ENCODE data around the gene HES4. TPM values are rescaled to one million over a fixed set of nuclear protein-coding genes. Genes with fewer than 3 reads are reported as not detected.

Gene HES4, protein sequence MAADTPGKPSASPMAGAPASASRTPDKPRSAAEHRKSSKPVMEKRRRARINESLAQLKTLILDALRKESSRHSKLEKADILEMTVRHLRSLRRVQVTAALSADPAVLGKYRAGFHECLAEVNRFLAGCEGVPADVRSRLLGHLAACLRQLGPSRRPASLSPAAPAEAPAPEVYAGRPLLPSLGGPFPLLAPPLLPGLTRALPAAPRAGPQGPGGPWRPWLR
- total RNA-seq, result 3.6 TPM

DNA sequence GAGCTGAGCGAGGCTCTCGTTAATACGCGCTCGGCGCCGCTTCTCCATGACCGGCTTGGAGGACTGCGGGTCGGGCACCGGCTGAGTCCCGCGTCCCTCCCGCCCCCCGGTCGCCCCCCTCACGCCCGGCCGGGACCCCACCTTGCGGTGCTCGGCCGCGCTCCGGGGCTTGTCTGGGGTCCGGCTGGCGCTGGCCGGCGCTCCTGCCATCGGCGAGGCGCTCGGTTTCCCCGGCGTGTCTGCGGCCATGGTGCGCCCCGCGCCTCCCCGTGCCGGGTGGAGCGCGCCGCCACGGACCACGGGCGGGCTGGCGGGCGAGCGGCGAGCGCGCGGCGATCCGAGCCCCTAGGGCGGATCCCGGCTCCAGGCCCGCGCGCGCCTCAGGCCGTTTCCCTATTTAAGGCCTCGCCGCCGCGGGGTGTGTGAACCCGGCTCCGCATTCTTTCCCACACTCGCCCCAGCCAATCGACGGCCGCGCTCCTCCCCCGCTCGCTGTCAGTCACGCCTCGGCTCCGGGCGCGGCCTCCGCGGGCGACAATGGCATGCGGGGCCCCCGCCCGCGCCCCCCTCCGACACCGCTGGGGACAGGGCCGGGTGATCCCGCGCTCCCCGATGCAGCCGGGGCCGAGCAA is at the start of gene HES4:
HES4 (minus strand) TSS at position 373 of the 632 bp plus-strand sequence; CDS start at position 249, 124 bp downstream.
- Histone ChIP-seq H3K27me3 (ENCODE audit: insufficient read depth, low read length) (peaks cover 54% of the 10 kb centered on the region), H3K4me3 (ENCODE audit: low read length) (peak within 1 kb of the TSS; percentile 13), H3K4me1 (ENCODE audit: insufficient read depth, low read length) (peaks cover 39% of the 10 kb centered on the region), H3K9me3 (ENCODE audit: low read depth, low read length) (no peaks in the 10 kb centered on the region)

DNA sequence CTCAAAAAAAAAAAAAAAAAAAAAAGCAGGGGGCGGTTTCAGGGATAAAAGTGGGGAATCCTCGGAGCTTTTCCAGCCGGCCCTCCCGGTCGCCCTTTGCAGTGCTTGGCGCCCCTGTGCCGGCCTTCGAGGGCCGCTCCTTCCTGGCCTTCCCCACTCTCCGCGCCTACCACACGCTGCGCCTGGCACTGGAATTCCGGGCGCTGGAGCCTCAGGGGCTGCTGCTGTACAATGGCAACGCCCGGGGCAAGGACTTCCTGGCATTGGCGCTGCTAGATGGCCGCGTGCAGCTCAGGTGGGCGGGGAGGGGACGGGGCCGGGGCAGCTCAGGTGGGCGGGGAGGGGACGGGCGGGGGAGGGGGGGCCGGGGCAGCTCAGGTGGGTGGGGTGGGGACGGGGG is 48.9 kb upstream of the HES4 start:
- H3K4me3 ChIP-seq (ENCODE audit: low read length), result no peak overlapping the region
- no peaks in the 10 kb centered on the region for H3K9me3 ChIP-seq (ENCODE audit: low read depth, low read length)
- no peaks in the 10 kb centered on the region for H3K27me3 ChIP-seq (ENCODE audit: insufficient read depth, low read length)
- no peaks in the 10 kb centered on the region for H3K4me1 ChIP-seq (ENCODE audit: insufficient read depth, low read length)

DNA sequence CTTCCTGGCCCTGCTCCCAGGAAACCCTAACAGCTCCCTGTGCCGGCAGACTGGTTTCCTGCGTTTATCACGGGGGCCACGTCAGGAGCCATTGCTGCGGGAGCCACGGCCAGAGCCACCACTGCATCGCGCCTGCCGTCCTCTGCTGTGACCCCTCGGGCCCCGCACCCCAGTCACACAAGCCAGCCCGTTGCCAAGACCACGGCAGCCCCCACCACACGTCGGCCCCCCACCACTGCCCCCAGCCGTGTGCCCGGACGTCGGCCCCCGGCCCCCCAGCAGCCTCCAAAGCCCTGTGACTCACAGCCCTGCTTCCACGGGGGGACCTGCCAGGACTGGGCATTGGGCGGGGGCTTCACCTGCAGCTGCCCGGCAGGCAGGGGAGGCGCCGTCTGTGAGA is 48.1 kb upstream of the HES4 start:
- Histone ChIP-seq H3K9me3 (ENCODE audit: low read depth, low read length) (no peaks in the 10 kb centered on the region), H3K4me1 (ENCODE audit: insufficient read depth, low read length) (no peaks in the 10 kb centered on the region), H3K4me3 (ENCODE audit: low read length) (no peak overlapping the region), H3K27me3 (ENCODE audit: insufficient read depth, low read length) (no peaks in the 10 kb centered on the region)

DNA sequence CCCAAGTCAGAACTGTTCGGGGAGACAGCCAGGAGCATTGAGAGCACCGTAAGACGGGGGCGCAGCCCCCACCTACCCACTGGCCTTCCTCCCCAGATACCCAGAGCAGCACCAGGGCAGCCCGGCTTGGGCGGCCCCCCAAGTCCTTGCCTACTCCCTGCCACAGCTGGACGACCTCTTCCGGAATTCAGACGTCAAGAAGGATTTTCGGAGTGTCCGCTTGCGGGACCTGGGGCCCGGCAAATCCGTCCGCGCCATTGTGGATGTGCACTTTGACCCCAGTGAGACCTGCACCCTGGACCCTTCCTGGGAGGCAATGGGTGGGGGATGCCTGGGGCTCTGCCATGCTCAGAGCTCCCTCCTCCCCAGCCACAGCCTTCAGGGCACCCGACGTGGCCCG is 47.5 kb upstream of the HES4 start:
- H3K9me3 ChIP-seq (ENCODE audit: low read depth, low read length), result no peaks in the 10 kb centered on the region
- no peak overlapping the region for H3K4me3 ChIP-seq (ENCODE audit: low read length)
- H3K27me3 ChIP-seq (ENCODE audit: insufficient read depth, low read length), result no peaks in the 10 kb centered on the region
- H3K4me1 ChIP-seq (ENCODE audit: insufficient read depth, low read length), result no peaks in the 10 kb centered on the region

DNA sequence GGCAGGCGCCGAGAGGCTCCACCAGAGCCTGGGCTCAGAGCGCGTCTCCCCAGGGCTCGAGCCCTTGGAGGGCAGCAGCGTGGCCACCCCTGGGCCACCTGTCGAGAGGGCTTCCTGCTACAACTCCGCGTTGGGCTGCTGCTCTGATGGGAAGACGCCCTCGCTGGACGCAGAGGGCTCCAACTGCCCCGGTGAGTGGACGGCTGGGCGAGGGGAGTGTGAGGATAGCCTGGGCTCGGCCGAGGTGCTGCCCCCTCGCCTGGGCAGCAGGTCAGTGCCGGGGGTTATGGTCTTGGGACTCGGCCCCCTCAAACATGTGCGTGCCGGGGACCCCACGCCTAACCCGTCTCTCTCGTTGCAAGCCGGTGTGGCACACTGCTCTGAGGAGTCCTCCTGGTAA is 46.9 kb upstream of the HES4 start:
- no peaks in the 10 kb centered on the region for H3K9me3 ChIP-seq (ENCODE audit: low read depth, low read length)
- no peaks in the 10 kb centered on the region for H3K27me3 ChIP-seq (ENCODE audit: insufficient read depth, low read length)
- no peak overlapping the region for H3K4me3 ChIP-seq (ENCODE audit: low read length)
- H3K4me1 ChIP-seq (ENCODE audit: insufficient read depth, low read length), result no peaks in the 10 kb centered on the region

DNA sequence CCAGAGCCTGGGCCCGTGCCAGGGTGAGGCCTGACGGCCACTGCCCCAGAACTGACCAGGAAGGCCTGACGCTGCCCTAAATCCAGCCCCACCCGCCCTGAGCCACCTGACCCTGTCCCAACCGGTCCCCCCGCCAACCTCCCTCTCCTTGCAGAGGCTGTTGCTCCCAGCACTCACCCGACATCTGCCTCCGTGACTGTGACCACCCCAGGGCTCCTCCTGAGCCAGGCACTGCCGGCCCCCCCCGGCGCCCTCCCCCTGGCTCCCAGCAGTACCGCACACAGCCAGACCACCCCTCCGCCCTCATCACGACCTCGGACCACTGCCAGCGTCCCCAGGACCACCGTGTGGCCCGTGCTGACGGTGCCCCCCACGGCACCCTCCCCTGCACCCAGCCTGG is 46.3 kb upstream of the HES4 start:
- no peaks in the 10 kb centered on the region for H3K4me1 ChIP-seq (ENCODE audit: insufficient read depth, low read length)
- no peaks in the 10 kb centered on the region for H3K9me3 ChIP-seq (ENCODE audit: low read depth, low read length)
- no peak overlapping the region for H3K4me3 ChIP-seq (ENCODE audit: low read length)
- no peaks in the 10 kb centered on the region for H3K27me3 ChIP-seq (ENCODE audit: insufficient read depth, low read length)

DNA sequence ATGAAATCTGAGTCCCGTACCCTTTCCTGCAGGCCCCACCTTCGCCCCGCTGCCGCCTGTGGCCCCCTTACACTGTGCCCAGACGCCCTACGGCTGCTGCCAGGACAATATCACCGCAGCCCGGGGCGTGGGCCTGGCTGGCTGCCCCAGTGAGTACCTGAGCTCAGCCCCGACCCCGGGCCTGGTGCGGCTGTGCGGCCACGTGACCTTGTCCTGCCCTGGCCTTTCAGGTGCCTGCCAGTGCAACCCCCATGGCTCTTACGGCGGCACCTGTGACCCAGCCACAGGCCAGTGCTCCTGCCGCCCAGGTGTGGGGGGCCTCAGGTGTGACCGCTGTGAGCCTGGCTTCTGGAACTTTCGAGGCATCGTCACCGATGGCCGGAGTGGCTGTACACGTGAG is 45.2 kb upstream of the HES4 start:
- Histone ChIP-seq H3K4me3 (ENCODE audit: low read length) (no peak overlapping the region), H3K27me3 (ENCODE audit: insufficient read depth, low read length) (no peaks in the 10 kb centered on the region), H3K4me1 (ENCODE audit: insufficient read depth, low read length) (peaks cover 5% of the 10 kb centered on the region), H3K9me3 (ENCODE audit: low read depth, low read length) (no peaks in the 10 kb centered on the region)

DNA sequence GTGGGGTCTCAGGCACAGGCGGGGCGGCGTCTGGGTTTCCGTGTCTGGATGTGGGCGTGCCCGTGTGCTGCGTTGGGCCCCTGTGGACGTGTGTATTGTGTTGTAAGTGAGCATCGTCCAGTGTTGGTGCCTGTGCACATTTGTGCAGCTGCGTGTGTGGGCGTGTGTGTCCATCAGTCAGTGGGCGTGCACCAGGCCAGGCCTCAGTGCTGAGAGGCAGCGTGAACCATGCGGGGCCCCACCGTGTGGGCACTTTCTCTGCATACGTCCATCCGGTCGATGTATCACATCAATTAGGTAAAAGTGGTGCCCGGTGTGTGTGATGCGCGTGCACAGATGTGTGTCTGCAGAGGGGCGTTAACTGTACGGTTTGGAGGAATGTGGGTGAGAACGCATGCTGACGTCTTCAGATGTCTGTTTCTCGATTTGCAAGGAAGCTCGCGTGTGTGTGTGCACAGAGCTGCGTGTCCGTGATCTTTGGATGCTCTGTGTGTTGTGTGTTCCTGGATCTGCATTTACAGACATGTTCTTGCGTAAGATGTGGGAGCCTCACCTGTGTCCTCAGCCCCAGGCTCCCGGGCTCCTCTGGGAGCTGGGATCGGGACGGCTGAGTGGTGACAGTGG is 44.7 kb upstream of the HES4 start:
- H3K9me3 ChIP-seq (ENCODE audit: low read depth, low read length), result no peaks in the 10 kb centered on the region
- no peak overlapping the region for H3K4me3 ChIP-seq (ENCODE audit: low read length)
- peaks cover 4% of the 10 kb centered on the region for H3K27me3 ChIP-seq (ENCODE audit: insufficient read depth, low read length)
- peaks cover 11% of the 10 kb centered on the region for H3K4me1 ChIP-seq (ENCODE audit: insufficient read depth, low read length)

DNA sequence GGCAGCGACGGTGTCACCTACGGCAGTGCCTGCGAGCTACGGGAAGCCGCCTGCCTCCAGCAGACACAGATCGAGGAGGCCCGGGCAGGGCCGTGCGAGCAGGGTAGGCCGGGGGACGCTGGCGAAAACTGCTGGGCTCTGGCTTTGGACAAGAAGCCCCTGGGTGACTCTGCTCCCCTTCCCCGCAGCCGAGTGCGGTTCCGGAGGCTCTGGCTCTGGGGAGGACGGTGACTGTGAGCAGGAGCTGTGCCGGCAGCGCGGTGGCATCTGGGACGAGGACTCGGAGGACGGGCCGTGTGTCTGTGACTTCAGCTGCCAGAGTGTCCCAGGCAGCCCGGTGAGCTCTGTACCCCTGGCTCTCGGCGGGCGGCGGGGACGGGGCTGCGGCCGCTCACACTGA is 44.0 kb upstream of the HES4 start:
- Histone ChIP-seq H3K4me1 (ENCODE audit: insufficient read depth, low read length) (peaks cover 17% of the 10 kb centered on the region), H3K4me3 (ENCODE audit: low read length) (no peak overlapping the region), H3K9me3 (ENCODE audit: low read depth, low read length) (no peaks in the 10 kb centered on the region), H3K27me3 (ENCODE audit: insufficient read depth, low read length) (peaks cover 7% of the 10 kb centered on the region)

DNA sequence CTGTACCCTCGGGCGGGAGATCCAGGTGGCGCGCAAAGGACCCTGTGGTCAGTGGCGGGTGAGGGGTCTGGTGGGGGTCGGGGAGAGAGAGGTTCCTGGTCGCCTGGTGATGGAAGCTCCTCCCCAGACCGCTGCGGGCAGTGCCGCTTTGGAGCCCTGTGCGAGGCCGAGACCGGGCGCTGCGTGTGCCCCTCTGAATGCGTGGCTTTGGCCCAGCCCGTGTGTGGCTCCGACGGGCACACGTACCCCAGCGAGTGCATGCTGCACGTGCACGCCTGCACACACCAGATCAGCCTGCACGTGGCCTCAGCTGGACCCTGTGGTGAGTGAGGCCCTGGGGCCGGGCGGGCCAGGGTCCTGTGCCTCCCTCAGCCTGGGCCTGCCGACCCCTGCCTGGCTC is 43.5 kb upstream of the HES4 start:
- Histone ChIP-seq H3K4me1 (ENCODE audit: insufficient read depth, low read length) (peaks cover 23% of the 10 kb centered on the region), H3K4me3 (ENCODE audit: low read length) (no peak overlapping the region), H3K9me3 (ENCODE audit: low read depth, low read length) (no peaks in the 10 kb centered on the region), H3K27me3 (ENCODE audit: insufficient read depth, low read length) (peaks cover 8% of the 10 kb centered on the region)

DNA sequence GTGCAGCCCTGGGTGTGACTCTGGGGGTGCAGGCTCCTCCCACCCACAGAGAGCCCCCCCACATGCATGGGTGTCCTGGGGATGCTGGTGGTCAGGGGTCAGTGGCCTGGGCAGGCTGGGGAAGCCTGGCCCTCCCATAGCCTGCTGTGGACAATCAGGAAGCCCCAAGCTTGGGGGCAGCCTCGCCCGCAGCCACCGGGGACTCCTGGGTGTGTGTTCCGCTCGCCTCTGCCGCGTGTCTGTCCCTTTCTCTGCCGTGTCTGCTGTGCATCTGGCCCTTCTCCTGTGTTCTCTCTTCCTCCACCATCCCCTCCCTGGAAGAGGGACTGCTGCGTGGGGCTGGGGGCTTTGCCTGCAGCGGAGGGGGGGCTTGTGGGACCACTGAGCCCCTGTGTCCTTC is 42.9 kb upstream of the HES4 start:
- peaks cover 8% of the 10 kb centered on the region for H3K27me3 ChIP-seq (ENCODE audit: insufficient read depth, low read length)
- peaks cover 25% of the 10 kb centered on the region for H3K4me1 ChIP-seq (ENCODE audit: insufficient read depth, low read length)
- no peak overlapping the region for H3K4me3 ChIP-seq (ENCODE audit: low read length)
- H3K9me3 ChIP-seq (ENCODE audit: low read depth, low read length), result no peaks in the 10 kb centered on the region

DNA sequence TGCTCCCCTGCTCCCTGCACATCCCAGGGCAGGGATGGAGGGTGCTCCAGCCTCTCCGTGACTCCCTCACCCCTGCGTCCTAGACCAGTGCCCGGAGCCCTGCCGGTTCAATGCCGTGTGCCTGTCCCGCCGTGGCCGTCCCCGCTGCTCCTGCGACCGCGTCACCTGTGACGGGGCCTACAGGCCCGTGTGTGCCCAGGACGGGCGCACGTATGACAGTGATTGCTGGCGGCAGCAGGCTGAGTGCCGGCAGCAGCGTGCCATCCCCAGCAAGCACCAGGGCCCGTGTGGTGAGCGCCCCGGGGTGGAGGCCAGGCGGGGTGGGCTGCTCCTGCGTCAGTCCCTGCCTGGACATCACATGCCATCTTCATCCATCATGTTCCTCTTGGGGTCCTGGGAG is 42.0 kb upstream of the HES4 start:
- H3K4me3 ChIP-seq (ENCODE audit: low read length), result no peak overlapping the region
- peaks cover 25% of the 10 kb centered on the region for H3K4me1 ChIP-seq (ENCODE audit: insufficient read depth, low read length)
- H3K9me3 ChIP-seq (ENCODE audit: low read depth, low read length), result no peaks in the 10 kb centered on the region
- peaks cover 8% of the 10 kb centered on the region for H3K27me3 ChIP-seq (ENCODE audit: insufficient read depth, low read length)

DNA sequence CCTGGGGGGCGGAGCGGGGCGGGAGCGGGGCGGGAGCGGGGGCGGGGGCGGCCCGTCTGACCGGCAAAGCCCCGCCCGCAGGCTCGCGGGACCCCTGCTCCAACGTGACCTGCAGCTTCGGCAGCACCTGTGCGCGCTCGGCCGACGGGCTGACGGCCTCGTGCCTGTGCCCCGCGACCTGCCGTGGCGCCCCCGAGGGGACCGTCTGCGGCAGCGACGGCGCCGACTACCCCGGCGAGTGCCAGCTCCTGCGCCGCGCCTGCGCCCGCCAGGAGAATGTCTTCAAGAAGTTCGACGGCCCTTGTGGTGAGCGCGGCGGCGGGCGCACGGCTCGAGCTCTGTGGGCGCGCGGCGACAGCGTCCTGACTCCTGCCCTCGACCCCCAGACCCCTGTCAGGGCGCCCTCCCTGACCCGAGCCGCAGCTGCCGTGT is 41.2 kb upstream of the HES4 start:
- H3K4me3 ChIP-seq (ENCODE audit: low read length), result no peak overlapping the region
- peaks cover 8% of the 10 kb centered on the region for H3K27me3 ChIP-seq (ENCODE audit: insufficient read depth, low read length)
- H3K4me1 ChIP-seq (ENCODE audit: insufficient read depth, low read length), result peaks cover 25% of the 10 kb centered on the region
- H3K9me3 ChIP-seq (ENCODE audit: low read depth, low read length), result no peaks in the 10 kb centered on the region

DNA sequence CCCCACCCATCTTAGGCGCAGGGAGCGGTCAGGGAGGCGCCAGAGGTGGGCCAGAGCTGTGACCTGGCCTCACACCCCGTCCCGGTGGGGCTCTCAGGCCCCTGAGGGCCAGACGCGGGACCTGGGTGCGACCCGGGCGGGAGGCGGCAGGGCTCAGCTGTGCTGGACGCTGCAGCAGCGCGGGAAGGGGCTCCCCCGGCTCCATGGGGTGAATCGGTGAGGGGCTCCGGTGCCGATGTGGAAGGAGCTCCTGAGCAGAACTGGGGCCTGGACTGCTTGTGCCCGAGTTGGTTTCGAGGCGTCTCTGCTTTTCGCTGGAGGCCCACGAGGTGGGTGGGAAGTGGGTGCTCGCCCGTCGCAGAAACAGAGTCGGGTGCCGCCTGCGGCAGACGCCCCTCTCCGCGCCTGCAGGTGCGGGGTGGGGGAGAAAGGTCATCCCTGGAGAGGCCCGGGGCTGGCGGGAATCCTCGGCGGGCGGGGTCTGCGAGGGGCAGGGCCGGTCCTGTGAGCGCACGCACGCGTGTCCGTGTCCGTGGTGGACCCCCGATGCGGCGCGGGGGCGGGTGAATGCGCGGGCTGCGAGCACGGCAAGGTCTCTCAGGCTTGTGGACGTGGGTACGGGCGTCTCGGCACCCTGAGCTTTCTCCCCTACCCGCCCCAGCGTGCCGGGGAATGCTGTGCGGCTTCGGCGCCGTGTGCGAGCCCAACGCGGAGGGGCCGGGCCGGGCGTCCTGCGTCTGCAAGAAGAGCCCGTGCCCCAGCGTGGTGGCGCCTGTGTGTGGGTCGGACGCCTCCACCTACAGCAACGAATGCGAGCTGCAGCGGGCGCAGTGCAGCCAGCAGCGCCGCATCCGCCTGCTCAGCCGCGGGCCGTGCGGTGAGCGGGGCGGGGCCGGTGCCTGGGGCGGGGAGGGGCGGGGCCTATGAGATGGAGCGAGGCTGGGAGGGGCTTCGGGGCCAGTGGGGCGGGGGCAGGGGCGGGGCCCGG is 40.4 kb upstream of the HES4 start:
- no peak overlapping the region for H3K4me3 ChIP-seq (ENCODE audit: low read length)
- H3K9me3 ChIP-seq (ENCODE audit: low read depth, low read length), result no peaks in the 10 kb centered on the region
- H3K4me1 ChIP-seq (ENCODE audit: insufficient read depth, low read length), result peaks cover 25% of the 10 kb centered on the region

More for the DNA sequence above, 40.4 kb upstream of the HES4 start:
- H3K27me3 ChIP-seq (ENCODE audit: insufficient read depth, low read length), result peaks cover 8% of the 10 kb centered on the region

Data from mononuclear cell (primary cell).